Measurements from ENCODE around the gene COX6A2. TPM values are rescaled to one million over a fixed set of nuclear protein-coding genes. Genes with fewer than 3 reads are reported as not detected.

The COX6A2 gene
- total RNA-seq, 1 donor = not detected

- Histone ChIP-seq H3K4me3 (ENCODE audit: insufficient read depth, low read length) (no peak overlapping the region), H3K4me2 (ENCODE audit: insufficient read depth, low read length) (no peak overlapping the region), H2AFZ (ENCODE audit: low read length) (no peak overlapping the region), H3K9me3 (ENCODE audit: low read depth, low read length) (no peaks in the 10 kb centered on the region), H4K20me1 (ENCODE audit: insufficient read depth, low read length) (peaks cover 41% of the 10 kb centered on the region), H3K4me1 (ENCODE audit: insufficient read depth, low read length) (peaks cover 28% of the 10 kb centered on the region), H3K27me3 (ENCODE audit: insufficient read depth, low read length) (no peaks in the 10 kb centered on the region), H3K79me2 (ENCODE audit: insufficient read depth, low read length) (peaks cover 4% of the 10 kb centered on the region), H3K27ac (ENCODE audit: low read depth, low read length) (no peak overlapping the region), H3K36me3 (ENCODE audit: insufficient read depth, low read length) (peaks cover 41% of the 10 kb centered on the region)
- DNase-seq (ENCODE audit: insufficient read length, low spot score, missing footprints) = no peak
- TF ChIP-seq, protein P1, sequence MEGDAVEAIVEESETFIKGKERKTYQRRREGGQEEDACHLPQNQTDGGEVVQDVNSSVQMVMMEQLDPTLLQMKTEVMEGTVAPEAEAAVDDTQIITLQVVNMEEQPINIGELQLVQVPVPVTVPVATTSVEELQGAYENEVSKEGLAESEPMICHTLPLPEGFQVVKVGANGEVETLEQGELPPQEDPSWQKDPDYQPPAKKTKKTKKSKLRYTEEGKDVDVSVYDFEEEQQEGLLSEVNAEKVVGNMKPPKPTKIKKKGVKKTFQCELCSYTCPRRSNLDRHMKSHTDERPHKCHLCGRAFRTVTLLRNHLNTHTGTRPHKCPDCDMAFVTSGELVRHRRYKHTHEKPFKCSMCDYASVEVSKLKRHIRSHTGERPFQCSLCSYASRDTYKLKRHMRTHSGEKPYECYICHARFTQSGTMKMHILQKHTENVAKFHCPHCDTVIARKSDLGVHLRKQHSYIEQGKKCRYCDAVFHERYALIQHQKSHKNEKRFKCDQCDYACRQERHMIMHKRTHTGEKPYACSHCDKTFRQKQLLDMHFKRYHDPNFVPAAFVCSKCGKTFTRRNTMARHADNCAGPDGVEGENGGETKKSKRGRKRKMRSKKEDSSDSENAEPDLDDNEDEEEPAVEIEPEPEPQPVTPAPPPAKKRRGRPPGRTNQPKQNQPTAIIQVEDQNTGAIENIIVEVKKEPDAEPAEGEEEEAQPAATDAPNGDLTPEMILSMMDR (IDR thresholded peaks at IDR 0.05; ENCODE audit: extremely low read depth, low read depth, low read length) = no peak
Observed at GRCh38 chr16:31475946-31476302, 47.8 kb upstream of the COX6A2 start.

DNA sequence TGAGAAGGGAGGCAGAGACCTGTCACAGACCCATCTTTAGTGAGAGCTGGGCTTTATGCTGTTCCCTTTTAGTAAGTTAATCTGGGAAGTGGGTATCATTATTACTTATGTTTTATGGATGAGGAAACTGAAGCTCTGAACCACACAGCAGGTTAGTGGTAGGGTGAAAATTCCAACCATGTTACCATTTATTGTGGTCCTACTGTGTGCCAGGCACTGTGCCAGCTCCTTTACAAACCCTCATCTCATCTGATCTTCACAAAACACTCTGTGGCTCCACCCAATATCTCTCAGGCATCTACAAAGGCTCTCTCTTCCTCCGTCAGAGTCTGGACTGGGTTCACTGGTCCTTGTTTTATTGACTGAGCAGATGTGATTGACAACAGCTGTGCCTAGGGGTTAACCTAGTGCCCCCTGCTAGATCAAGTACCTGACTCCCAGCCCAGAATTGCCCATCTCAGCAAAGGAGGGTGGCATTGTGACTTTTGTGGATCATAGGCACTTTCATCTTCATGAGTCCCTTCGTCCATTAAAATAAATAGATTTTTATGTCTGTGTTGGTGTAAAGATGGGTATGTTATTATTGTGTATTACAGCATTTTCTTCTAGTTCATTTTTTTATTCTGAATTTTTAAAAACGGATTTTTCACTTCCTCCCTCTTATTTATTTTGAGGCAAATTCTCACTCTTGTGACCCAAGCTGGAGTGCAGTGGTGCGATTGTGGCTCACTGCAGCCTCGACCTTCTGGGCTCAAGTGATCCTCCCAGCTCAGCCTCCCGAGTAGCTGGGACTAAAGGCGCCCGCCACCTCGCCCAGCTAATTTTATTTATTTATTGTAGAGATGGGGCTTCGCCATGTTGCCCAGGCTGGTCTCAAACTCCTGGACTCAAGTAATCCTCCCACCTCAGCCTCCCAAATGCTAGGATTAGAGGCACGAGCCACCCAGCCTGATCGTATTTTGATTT is 46.9 kb upstream of the COX6A2 start:
- H3K4me1 ChIP-seq (ENCODE audit: insufficient read depth, low read length) = peaks cover 28% of the 10 kb centered on the region
- no peak overlapping the region for H2AFZ ChIP-seq (ENCODE audit: low read length)
- peak overlapping the region; percentile 66 for H3K27ac ChIP-seq (ENCODE audit: low read depth, low read length)
- DNase-seq (ENCODE audit: insufficient read length, low spot score, missing footprints) = peak; percentile 85
- peak overlapping the region; percentile 89 for H3K4me2 ChIP-seq (ENCODE audit: insufficient read depth, low read length)
- H4K20me1 ChIP-seq (ENCODE audit: insufficient read depth, low read length) = peaks cover 41% of the 10 kb centered on the region
- no peaks in the 10 kb centered on the region for H3K27me3 ChIP-seq (ENCODE audit: insufficient read depth, low read length)
- no peak overlapping the region for H3K4me3 ChIP-seq (ENCODE audit: insufficient read depth, low read length)
- no peaks in the 10 kb centered on the region for H3K9me3 ChIP-seq (ENCODE audit: low read depth, low read length)
- H3K36me3 ChIP-seq (ENCODE audit: insufficient read depth, low read length) = peaks cover 41% of the 10 kb centered on the region
- H3K79me2 ChIP-seq (ENCODE audit: insufficient read depth, low read length) = peaks cover 4% of the 10 kb centered on the region
- TF ChIP-seq, protein P1 (IDR thresholded peaks at IDR 0.05; ENCODE audit: extremely low read depth, low read depth, low read length) = no peak

GRCh38 chr16:31474173-31474714 is 46.1 kb upstream of the COX6A2 start:
- Histone ChIP-seq H3K36me3 (ENCODE audit: insufficient read depth, low read length) (peaks cover 41% of the 10 kb centered on the region), H3K9me3 (ENCODE audit: low read depth, low read length) (no peaks in the 10 kb centered on the region), H3K4me1 (ENCODE audit: insufficient read depth, low read length) (peaks cover 28% of the 10 kb centered on the region), H2AFZ (ENCODE audit: low read length) (no peak overlapping the region), H4K20me1 (ENCODE audit: insufficient read depth, low read length) (peaks cover 41% of the 10 kb centered on the region), H3K27ac (ENCODE audit: low read depth, low read length) (peak overlapping the region; percentile 66), H3K27me3 (ENCODE audit: insufficient read depth, low read length) (no peaks in the 10 kb centered on the region), H3K4me3 (ENCODE audit: insufficient read depth, low read length) (no peak overlapping the region), H3K4me2 (ENCODE audit: insufficient read depth, low read length) (peak overlapping the region; percentile 89), H3K79me2 (ENCODE audit: insufficient read depth, low read length) (peaks cover 4% of the 10 kb centered on the region)
- TF ChIP-seq, protein P1 (IDR thresholded peaks at IDR 0.05; ENCODE audit: extremely low read depth, low read depth, low read length) = peak; percentile 11
- DNase-seq (ENCODE audit: insufficient read length, low spot score, missing footprints) = peak; percentile 99

All from osteoblast (primary cell).